ENCODE data around the gene COASY.
A peak's percentile ranks its signal among the peaks of the same experiment; 100 is the strongest.

Gene COASY

DNA sequence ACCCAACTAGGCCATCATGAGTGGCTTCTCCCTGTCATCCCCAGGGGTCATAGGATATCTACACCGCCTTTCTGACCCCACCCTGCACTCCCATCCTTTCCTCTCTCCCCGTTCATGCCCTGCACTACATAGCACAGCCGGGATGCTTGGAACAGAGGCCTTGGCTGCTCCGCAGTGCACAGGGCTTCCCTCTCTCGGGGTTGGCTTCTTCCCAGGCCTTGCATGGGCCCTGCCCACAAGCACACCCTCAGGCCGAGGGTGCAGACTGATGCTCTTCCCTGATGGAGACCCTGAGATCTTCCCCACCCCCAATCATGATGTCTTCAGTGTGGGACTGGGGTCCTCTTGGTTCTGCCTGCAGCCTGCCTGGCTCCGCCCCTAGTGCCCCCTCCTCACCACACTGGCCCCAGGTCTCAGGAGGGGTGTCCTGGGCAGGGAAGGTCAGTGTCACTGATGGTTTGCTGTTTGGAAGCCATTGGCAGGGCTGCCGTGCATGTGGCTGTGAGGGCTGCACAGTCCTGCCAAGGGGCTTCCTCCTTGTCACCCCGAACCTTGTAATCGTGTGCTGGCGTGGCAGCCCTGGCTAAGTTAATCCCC lies 40.2 kb upstream of the COASY start:
- ATAC-seq (replicated peaks) = no peak
- Mint-ChIP-seq H3K36me3 (ENCODE audit: insufficient read depth) (no peaks in the 10 kb centered on the region), H3K27ac (no peak overlapping the region), H3K4me3 (no peak overlapping the region), H3K4me1 (ENCODE audit: low read depth in 2 of 2) (peaks cover 7 to 10% of the 10 kb centered on the region in 2 donors), H3K9me3 (no peaks in the 10 kb centered on the region), H3K27me3 (peaks cover 0 to 20% of the 10 kb centered on the region in 2 donors)
- no peak for DNase-seq

DNA sequence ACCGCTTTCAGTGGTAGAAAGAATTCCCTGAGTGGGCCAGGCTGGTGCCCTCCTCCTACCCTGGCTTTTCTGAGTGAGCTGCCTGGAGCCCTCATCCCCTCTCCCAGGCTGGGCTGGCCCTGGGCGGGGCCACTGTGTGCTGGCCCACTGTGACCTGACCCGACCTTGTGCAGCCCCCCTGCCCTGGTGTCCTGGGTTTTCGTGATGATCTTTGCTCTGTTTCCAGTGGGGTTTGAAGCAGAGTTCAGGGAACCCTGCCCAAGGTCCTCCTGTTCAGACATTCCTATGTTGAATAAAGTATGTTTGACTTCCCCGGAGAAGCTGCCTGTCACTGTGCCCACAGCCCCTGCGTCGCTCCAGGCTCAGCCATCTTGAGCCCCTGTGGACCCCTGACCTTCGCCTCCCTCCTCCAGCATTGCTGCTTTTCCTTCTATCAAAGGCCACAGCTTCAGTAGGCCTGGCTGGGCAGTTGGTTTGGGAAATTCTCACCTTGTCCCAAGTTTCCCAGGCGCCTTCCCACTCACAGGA lies 39.6 kb upstream of the COASY start:
- Mint-ChIP-seq H3K4me3 (no peak overlapping the region), H3K27me3 (peaks cover 0 to 20% of the 10 kb centered on the region in 2 donors), H3K4me1 (ENCODE audit: low read depth in 2 of 2) (peaks cover 10 to 13% of the 10 kb centered on the region in 2 donors), H3K27ac (no peak overlapping the region), H3K36me3 (ENCODE audit: insufficient read depth) (no peaks in the 10 kb centered on the region), H3K9me3 (no peaks in the 10 kb centered on the region)
- ATAC-seq (replicated peaks) (no peak), DNase-seq (no peak)

DNA sequence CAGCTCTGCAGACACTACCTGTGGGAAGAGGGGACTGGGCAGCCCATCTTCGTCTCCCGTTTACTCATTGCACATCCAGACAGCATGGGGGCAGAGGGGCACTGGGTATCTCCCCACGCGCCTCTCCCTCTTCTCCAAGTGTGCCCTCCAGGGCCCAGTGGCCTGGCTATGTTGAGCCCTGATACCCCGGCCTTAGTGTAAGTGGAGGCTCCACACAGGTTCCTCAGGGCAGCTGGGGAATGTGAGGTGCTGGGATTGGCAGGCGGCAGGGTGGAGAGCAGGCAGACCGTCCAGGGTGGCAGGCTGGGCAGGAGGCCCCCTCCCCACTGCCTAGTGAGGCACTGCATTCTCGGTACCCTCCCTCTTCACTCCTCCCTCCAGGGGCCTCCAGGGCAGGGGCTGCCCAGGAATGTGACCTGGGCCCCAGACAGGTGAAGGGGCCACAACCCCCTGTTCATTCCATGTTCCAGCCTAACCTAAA lies 39.1 kb upstream of the COASY start:
- H3K36me3 Mint-ChIP-seq (ENCODE audit: insufficient read depth) = no peaks in the 10 kb centered on the region
- no peaks in the 10 kb centered on the region for H3K9me3 Mint-ChIP-seq
- H3K27ac Mint-ChIP-seq = no peak overlapping the region
- H3K4me3 Mint-ChIP-seq = no peak overlapping the region
- peaks cover 10 to 12% of the 10 kb centered on the region in 2 donors for H3K4me1 Mint-ChIP-seq (ENCODE audit: low read depth in 2 of 2)
- DNase-seq = no peak
- peaks cover 0 to 20% of the 10 kb centered on the region in 2 donors for H3K27me3 Mint-ChIP-seq
- ATAC-seq (replicated peaks) = no peak

DNA sequence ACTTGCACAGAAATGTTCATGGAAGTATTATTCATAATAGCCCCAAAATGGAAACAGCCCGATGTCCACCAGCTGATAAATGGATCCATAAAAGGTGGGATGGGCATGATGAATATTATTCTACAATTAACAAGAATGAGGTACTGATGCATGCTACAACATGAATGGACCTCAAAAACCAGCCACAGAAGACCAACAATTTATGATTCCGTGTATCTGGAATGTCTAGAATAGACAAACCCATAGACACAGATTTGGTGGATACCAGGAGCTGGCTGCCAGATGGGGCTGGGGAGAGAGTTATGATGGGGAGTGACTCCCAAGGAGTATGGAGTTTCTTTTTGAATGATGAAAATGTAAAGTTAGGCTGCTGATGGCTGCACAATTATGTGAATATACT lies 36.7 kb upstream of the COASY start:
- ATAC-seq (replicated peaks) = no peak
- no peak for DNase-seq
- H3K9me3 Mint-ChIP-seq = no peaks in the 10 kb centered on the region
- H3K27me3 Mint-ChIP-seq = peaks cover 0 to 20% of the 10 kb centered on the region in 2 donors
- H3K4me3 Mint-ChIP-seq = no peak overlapping the region
- H3K4me1 Mint-ChIP-seq (ENCODE audit: low read depth in 2 of 2) = peaks cover 17 to 25% of the 10 kb centered on the region in 2 donors
- peaks cover 3% of the 10 kb centered on the region for H3K36me3 Mint-ChIP-seq (ENCODE audit: insufficient read depth)
- no peak overlapping the region for H3K27ac Mint-ChIP-seq

DNA sequence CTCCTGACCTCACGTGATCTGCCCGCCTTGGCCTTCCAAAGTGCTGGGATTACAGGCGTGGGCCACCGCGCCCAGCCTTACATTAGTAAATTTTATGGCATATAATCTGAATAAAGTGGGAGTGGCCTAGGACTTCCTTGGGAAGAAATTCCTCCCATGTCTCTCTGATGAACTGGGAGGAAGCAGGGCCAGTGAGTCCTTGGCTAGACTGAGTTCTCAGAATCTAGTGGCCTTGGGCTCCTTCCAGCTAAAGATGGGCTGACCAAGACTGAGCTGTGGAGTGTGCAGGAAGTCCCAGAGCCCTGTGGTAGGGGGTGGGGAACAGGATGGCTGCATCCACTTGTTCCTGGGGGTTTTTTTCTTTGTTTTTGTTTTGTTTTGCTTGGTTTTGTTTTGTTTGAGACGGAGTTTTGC lies 35.9 kb upstream of the COASY start:
- Mint-ChIP-seq H3K4me1 (ENCODE audit: low read depth in 2 of 2) (peaks cover 24 to 33% of the 10 kb centered on the region in 2 donors), H3K27ac (no peak overlapping the region), H3K9me3 (no peaks in the 10 kb centered on the region), H3K36me3 (ENCODE audit: insufficient read depth) (peaks cover 3% of the 10 kb centered on the region), H3K4me3 (no peak overlapping the region), H3K27me3 (peaks cover 0 to 15% of the 10 kb centered on the region in 2 donors)
- no peak for ATAC-seq (replicated peaks)
- DNase-seq = no peak

DNA sequence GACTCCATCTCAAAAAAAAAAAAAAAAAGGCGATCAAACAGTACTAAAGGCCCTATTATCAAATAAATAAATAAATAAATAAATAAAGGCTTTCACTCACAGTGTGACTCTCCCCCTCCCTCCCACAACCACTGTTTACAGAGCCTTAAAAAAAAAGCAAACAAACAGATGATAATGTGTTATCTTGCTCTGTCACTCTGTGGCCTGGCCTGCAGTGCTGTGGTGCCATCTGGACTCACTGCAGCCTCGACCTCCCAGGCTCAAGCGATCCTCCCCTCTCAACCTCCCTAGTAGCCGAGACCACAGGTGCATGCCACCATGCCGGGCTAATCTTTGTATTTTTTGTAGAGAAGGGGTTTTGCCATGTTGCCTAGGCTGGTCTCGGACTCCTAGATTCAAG lies 34.0 kb upstream of the COASY start:
- H3K9me3 Mint-ChIP-seq = no peaks in the 10 kb centered on the region
- no peak for ATAC-seq (replicated peaks)

DNA sequence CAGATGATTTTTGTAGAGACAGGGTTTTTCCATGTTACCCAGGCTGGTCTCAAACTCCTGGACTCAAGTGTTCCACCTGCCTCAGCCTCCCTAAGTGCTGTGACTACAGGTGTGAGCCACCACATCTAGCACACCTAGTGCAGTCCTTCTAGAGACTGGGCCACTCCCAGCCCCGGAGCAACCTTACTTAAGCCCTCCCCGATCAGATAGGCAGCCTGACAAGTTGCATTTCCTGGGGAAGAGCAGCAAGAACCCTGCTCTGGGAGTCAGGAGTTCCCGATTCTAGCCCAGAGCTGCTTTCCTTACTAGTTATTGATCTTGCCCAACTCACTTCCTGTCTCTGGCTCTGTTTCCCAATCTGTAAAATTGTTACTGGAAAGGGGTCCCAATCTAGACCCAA lies 32.9 kb upstream of the COASY start:
- Mint-ChIP-seq H3K4me3 (peak overlapping the region; percentile 75 to 80), H3K27ac (no peak overlapping the region), H3K27me3 (peaks cover 0 to 5% of the 10 kb centered on the region in 2 donors), H3K4me1 (ENCODE audit: low read depth in 2 of 2) (peaks cover 32 to 41% of the 10 kb centered on the region in 2 donors), H3K9me3 (no peaks in the 10 kb centered on the region), H3K36me3 (ENCODE audit: insufficient read depth) (peaks cover 9% of the 10 kb centered on the region)
- DNase-seq (no peak), ATAC-seq (replicated peaks) (no peak)

More for the DNA sequence above, 34.0 kb upstream of the COASY start:
- Mint-ChIP-seq H3K4me3 (no peak overlapping the region), H3K27ac (no peak overlapping the region), H3K36me3 (ENCODE audit: insufficient read depth) (peaks cover 9% of the 10 kb centered on the region), H3K4me1 (ENCODE audit: low read depth in 2 of 2) (peaks cover 31 to 42% of the 10 kb centered on the region in 2 donors), H3K27me3 (peaks cover 0 to 7% of the 10 kb centered on the region in 2 donors)
- no peak for DNase-seq

DNA sequence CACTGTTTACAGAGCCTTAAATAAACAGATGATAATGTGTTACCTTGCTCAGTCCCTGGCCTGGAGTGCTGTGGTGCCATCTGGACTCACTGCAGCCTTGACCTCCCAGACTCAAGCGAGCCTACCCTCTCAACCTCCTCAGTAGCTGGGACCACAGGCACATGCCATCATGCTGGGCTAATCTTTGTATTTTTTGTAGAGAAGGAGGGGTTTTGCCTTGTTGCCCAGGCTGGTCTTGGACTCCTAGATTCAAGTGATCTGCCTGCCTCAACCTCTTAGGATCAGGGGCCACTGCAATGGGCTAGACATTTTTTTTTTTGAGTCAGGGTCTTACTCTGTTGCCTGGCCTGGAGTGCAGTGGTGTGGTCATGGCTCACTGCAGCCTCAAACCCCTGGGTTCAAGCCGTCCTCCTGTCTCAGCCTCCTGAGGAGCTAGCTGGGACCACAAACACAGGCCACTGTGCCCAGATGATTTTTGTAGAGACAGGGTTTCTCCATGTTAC lies 30.9 kb upstream of the COASY start:
- Mint-ChIP-seq H3K4me3 (peak overlapping the region; percentile 75 to 80), H3K9me3 (no peaks in the 10 kb centered on the region), H3K27ac (peak overlapping the region; percentile 64 to 82), H3K27me3 (no peaks in the 10 kb centered on the region), H3K36me3 (ENCODE audit: insufficient read depth) (peaks cover 15% of the 10 kb centered on the region), H3K4me1 (ENCODE audit: low read depth in 2 of 2) (peaks cover 35 to 40% of the 10 kb centered on the region in 2 donors)
- ATAC-seq (replicated peaks) (no peak), DNase-seq (no peak)

DNA sequence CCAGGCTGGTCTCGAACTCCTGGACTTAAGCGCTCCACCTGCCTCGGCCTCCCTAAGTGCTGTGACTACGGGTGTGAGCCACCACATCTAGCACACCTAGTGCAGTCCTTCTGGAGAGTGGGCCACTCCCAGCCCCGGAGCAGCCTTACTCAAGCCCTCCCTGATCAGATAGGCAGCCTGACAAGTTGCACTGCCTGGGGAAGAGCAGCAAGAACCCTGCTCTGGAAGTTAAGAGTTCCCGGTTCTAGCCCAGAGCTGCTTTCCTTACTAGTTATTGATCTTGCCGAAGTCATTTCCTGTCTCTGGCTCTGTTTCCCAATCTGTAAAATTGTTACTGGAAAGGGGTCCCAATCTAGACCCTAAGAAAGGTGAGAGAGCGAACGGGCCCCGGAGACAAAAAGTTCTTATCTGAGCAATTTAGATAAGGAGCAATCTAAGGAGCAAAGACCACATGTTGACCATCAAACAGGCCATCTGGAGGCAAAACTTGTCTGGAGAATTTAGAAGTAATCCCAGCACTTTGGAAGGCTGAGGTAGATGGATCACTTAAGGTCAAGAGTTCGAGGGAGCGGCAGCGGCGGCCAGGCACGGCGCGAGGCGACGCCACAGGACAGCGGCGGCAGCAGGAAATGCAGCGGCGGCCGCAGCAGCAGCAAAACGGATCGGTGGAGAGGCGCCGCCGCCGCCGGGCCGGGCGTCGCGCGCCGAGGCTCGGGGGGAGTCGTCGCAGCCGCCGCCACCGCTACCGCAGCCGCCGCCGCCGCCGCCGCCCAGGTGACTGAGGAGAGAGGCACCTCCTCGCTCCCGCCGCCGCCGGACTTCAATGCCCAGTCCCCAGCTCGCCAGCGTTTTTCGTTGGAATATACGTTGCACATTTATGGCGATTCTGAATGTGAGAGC lies 30.2 kb upstream of the COASY start:
- Mint-ChIP-seq H3K9me3 (no peaks in the 10 kb centered on the region), H3K27me3 (no peaks in the 10 kb centered on the region), H3K36me3 (ENCODE audit: insufficient read depth) (peaks cover 16% of the 10 kb centered on the region), H3K4me3 (peak overlapping the region; percentile 75 to 80), H3K27ac (peak overlapping the region; percentile 64 to 82), H3K4me1 (ENCODE audit: low read depth in 2 of 2) (peaks cover 37 to 40% of the 10 kb centered on the region in 2 donors)
- ATAC-seq (replicated peaks) (peak; percentile 39), DNase-seq (peak; percentile 41 to 47 (median 42))

DNA sequence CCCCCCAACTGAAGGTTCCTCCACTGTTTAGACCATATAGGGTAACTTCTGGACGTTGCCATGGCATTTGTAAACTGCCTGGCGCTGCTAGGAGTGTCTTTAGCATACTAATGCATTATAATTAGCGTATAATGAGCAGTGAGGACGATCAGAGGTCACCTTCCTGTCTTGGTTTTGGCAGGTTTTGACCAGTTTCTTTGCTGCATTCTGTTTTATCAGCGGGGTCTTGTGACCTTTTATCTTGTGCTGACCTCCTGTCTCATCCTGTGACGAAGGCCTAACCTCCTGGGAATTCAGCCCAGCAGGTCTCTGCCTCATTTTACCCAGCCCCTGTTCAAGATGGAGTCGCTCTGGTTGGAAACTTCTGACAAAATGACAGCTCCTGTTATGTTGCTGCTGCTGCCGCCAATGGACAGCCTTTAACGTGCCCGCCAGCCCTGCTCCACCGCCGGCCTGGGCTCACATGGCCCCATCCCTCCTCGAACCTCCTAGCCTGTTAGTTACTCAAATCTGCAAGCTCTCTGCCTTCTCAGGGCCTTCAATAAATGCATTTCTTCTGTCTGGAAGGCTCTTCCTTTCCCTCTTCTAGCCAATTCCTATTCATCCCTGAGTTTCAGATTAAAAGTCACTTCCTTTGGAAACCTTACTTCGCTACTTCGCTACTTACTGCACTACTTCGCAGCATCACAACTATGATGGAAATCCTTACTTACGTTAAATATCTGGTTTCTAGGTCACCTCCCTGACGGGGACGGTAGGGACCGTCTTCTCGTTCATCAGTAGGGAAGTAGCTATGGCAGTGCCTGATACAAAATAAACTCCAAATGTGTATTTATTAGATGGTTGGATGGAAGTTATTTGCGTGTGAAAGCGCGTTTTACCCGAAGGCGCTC lies 26.5 kb upstream of the COASY start:
- Mint-ChIP-seq H3K9me3 (no peaks in the 10 kb centered on the region), H3K36me3 (ENCODE audit: insufficient read depth) (peaks cover 15% of the 10 kb centered on the region), H3K4me1 (ENCODE audit: low read depth in 2 of 2) (peaks cover 29 to 32% of the 10 kb centered on the region in 2 donors), H3K27ac (peak overlapping the region in 1 of 2 donors; percentile 85), H3K27me3 (no peaks in the 10 kb centered on the region), H3K4me3 (peak overlapping the region; percentile 79 to 83)
- DNase-seq (no peak), ATAC-seq (replicated peaks) (peak; percentile 11)

DNA sequence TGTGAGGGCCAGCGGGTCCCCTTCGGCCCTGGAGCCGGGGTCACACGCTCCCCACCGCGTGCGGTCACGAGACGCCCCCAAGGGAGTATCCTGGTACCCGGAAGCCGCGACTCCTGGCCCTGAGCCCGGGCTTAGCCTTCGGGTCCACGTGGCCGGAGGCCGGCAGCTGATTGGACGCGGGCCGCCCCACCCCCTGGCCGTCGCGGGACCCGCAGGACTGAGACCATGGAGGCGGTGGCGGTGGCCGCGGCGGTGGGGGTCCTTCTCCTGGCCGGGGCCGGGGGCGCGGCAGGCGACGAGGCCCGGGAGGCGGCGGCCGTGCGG lies 25.9 kb upstream of the COASY start, which contains the start of gene NAGLU:
Gene NAGLU (plus strand): TSS at position 194 of the 324 bp plus-strand sequence. CDS start 32 bp downstream, at position 226.
- Mint-ChIP-seq H3K36me3 (ENCODE audit: insufficient read depth) (peaks cover 15% of the 10 kb centered on the region), H3K4me1 (ENCODE audit: low read depth in 2 of 2) (peaks cover 29 to 30% of the 10 kb centered on the region in 2 donors), H3K4me3 (peak within 1 kb of the TSS; percentile 79 to 83), H3K27ac (peak within 1 kb of the TSS; percentile 35 to 85), H3K9me3 (no peaks in the 10 kb centered on the region), H3K27me3 (no peaks in the 10 kb centered on the region)
- DNase-seq (peak; percentile 61 to 70 (median 67)), ATAC-seq (replicated peaks) (peak; percentile 79)

DNA sequence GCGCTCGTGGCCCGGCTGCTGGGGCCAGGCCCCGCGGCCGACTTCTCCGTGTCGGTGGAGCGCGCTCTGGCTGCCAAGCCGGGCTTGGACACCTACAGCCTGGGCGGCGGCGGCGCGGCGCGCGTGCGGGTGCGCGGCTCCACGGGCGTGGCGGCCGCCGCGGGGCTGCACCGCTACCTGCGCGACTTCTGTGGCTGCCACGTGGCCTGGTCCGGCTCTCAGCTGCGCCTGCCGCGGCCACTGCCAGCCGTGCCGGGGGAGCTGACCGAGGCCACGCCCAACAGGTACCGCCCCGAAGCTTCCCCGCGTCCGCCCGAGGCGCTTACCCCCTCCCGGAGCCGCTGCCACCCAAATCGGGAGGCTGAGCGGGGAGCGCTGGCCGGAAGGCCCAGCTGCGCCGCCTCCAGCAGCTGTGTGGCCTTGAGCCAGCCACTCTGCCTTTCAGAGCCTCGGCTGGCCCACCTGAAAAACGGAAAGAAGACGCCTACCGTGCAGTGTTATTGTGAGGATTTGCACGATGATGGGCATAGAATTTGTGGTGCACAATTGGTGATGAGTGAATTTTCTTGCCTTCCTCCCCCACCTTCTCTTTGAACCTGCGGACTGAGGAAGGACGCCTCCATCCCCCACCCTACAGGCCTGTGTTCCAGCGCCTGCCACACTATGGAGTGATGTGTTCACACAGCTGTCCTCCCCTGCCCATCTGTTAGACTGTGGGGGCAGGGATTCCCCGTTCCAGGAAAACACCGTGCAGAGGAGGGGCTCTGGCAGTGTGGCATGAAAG lies 25.4 kb upstream of the COASY start:
- H3K9me3 Mint-ChIP-seq = no peaks in the 10 kb centered on the region
- H3K27me3 Mint-ChIP-seq = no peaks in the 10 kb centered on the region
- H3K4me1 Mint-ChIP-seq (ENCODE audit: low read depth in 2 of 2) = peaks cover 29 to 30% of the 10 kb centered on the region in 2 donors
- peak; percentile 46 to 49 (median 47) for DNase-seq
- H3K4me3 Mint-ChIP-seq = peak overlapping the region; percentile 79 to 83
- peak; percentile 65 for ATAC-seq (replicated peaks)
- H3K36me3 Mint-ChIP-seq (ENCODE audit: insufficient read depth) = peaks cover 13% of the 10 kb centered on the region
- H3K27ac Mint-ChIP-seq = peak overlapping the region in 1 of 2 donors; percentile 35
